ENCODE results near the gene OR5B2. TPM values are rescaled to one million over a fixed set of nuclear protein-coding genes. Genes with fewer than 3 reads are reported as not detected.

Gene OR5B2
- total RNA-seq = not detected
- polyA plus RNA-seq (ENCODE audit: insufficient read length in 2 of 2) = not detected
- long read RNA-seq, donor 1 = 0 reads
- long read RNA-seq, donor 2, partial matches to known transcripts = 0 of 1 reads
- long read RNA-seq, donor 2, other reads (novel, unspliced or antisense) = 0 of 1 reads
- long read RNA-seq, donor 3 = 0 reads
- long read RNA-seq, donor 4 = 0 reads

GRCh38 chr11:58428021-58428420, at the start of gene OR5B2:
Gene OR5B2, minus strand, starts transcription at chr11:58428121. Its CDS starts 4,860 bp downstream, at chr11:58423261.
- no peak within 1 kb of the TSS for H3K4me3 ChIP-seq (ENCODE audit: low read depth, low read length)
- 77% methylated on average over 3 of the region's 3 CpGs for WGBS (ENCODE audit: insufficient coverage)
- no peaks in the 10 kb centered on the region for H3K27me3 ChIP-seq (ENCODE audit: control insufficient read depth, insufficient read depth, low read length)
- H3K27ac ChIP-seq (ENCODE audit: low read depth, low read length) = no peak within 1 kb of the TSS
- H3K9me3 ChIP-seq (ENCODE audit: control insufficient read depth, insufficient read depth, low read length) = no peaks in the 10 kb centered on the region
- H3K4me1 ChIP-seq (ENCODE audit: control insufficient read depth, insufficient read depth, low read length) = no peaks in the 10 kb centered on the region
- no peak for DNase-seq (ENCODE audit: low read depth in 4 of 6, low spot score in 6 of 6)
- no peaks in the 10 kb centered on the region for H3K36me3 ChIP-seq (ENCODE audit: control insufficient read depth, insufficient read depth, low read length)

DNA sequence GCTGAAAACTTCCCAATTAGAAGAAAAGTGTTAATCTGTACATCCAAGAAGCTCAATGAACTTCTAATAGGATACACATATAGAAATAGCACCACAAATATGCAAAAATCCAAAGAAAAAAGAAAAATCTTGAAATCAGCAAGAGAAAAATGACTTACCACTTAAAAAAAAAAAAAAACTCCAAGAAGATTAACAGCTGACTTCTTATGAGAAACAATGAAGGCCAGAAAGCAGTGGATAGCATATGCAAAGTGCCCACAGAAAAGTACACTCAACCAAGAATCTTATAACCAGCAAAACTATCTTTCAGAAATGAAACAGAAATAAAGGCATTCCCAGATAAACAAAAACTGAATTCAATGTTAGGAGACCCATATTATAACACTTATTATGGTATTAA, 44.0 kb upstream of the OR5B2 start:
- no peaks in the 10 kb centered on the region for H3K4me1 ChIP-seq (ENCODE audit: control insufficient read depth, insufficient read depth, low read length)
- no peaks in the 10 kb centered on the region for H3K27me3 ChIP-seq (ENCODE audit: control insufficient read depth, insufficient read depth, low read length)
- no peak overlapping the region for H3K4me3 ChIP-seq (ENCODE audit: low read depth, low read length)
- H3K27ac ChIP-seq (ENCODE audit: low read depth, low read length) = no peak overlapping the region
- DNase-seq (ENCODE audit: low read depth in 4 of 6, low spot score in 6 of 6) = no peak
- H3K36me3 ChIP-seq (ENCODE audit: control insufficient read depth, insufficient read depth, low read length) = no peaks in the 10 kb centered on the region
- H3K9me3 ChIP-seq (ENCODE audit: control insufficient read depth, insufficient read depth, low read length) = peaks cover 2% of the 10 kb centered on the region

DNA sequence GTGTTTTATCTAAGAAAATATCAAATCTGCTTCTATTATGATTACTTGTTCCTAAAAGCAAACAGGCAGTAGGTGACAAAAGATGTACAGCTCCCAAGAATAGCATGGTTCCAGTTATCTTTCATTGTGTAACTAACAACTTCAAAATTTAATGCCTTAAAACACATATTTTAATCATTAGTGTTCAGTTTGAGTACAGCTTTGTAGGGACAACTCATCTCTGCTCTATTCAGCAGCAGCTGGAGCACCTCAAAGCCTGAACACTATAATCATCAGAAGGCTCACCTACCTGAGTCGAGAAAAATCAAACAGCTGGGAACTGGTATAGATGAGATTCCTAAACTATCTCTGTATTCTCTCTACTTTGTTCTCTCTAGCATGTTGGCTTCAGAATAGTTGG, 38.4 kb upstream of the OR5B2 start:
- H3K4me1 ChIP-seq (ENCODE audit: control insufficient read depth, insufficient read depth, low read length) = no peaks in the 10 kb centered on the region
- no peaks in the 10 kb centered on the region for H3K36me3 ChIP-seq (ENCODE audit: control insufficient read depth, insufficient read depth, low read length)
- H3K27me3 ChIP-seq (ENCODE audit: control insufficient read depth, insufficient read depth, low read length) = no peaks in the 10 kb centered on the region
- H3K4me3 ChIP-seq (ENCODE audit: low read depth, low read length) = no peak overlapping the region
- no peak for DNase-seq (ENCODE audit: low read depth in 4 of 6, low spot score in 6 of 6)
- H3K9me3 ChIP-seq (ENCODE audit: control insufficient read depth, insufficient read depth, low read length) = no peaks in the 10 kb centered on the region
- no CpG with 5 or more reads among the region's 1 CpG for WGBS (ENCODE audit: insufficient coverage)
- no peak overlapping the region for H3K27ac ChIP-seq (ENCODE audit: low read depth, low read length)

- Histone ChIP-seq H3K27ac (ENCODE audit: low read depth, low read length) (no peak overlapping the region), H3K4me1 (ENCODE audit: control insufficient read depth, insufficient read depth, low read length) (no peaks in the 10 kb centered on the region), H3K36me3 (ENCODE audit: control insufficient read depth, insufficient read depth, low read length) (no peaks in the 10 kb centered on the region), H3K27me3 (ENCODE audit: control insufficient read depth, insufficient read depth, low read length) (no peaks in the 10 kb centered on the region), H3K4me3 (ENCODE audit: low read depth, low read length) (no peak overlapping the region), H3K9me3 (ENCODE audit: control insufficient read depth, insufficient read depth, low read length) (no peaks in the 10 kb centered on the region)
- no peak for DNase-seq (ENCODE audit: low read depth in 4 of 6, low spot score in 6 of 6)
- WGBS (ENCODE audit: insufficient coverage) = 67% methylated on average over 1 of the region's 3 CpGs
Measured at GRCh38 chr11:58465690-58466089, 37.8 kb upstream of the OR5B2 start.

DNA sequence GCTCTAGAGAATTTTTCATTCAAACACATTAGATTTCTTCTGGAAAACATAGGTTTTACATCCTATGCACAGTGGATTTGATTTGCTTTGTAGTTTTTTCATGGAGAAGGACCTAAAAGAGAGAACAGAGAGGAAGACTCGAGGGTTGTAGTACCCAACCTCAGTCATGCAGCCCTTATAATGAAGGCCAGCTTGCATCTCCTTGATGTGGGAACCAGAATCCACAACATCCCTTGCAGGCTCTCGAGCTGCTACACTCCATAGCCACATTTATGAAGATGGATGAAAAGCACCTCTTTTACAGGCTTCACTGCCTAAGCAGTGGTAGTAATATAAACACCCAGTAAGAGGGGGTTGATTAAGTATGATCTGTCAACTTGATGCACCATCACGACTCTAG, 23.7 kb upstream of the OR5B2 start:
- Histone ChIP-seq H3K27me3 (ENCODE audit: control insufficient read depth, insufficient read depth, low read length) (no peaks in the 10 kb centered on the region), H3K4me1 (ENCODE audit: control insufficient read depth, insufficient read depth, low read length) (no peaks in the 10 kb centered on the region), H3K4me3 (ENCODE audit: low read depth, low read length) (no peak overlapping the region), H3K36me3 (ENCODE audit: control insufficient read depth, insufficient read depth, low read length) (no peaks in the 10 kb centered on the region), H3K27ac (ENCODE audit: low read depth, low read length) (no peak overlapping the region), H3K9me3 (ENCODE audit: control insufficient read depth, insufficient read depth, low read length) (no peaks in the 10 kb centered on the region)
- WGBS (ENCODE audit: insufficient coverage) = no CpG with 5 or more reads among the region's 3 CpGs
- DNase-seq (ENCODE audit: low read depth in 4 of 6, low spot score in 6 of 6) = no peak

- DNase-seq (ENCODE audit: low read depth in 4 of 6, low spot score in 6 of 6) = no peak
- H3K4me3 ChIP-seq (ENCODE audit: low read depth, low read length) = no peak overlapping the region
- H3K27ac ChIP-seq (ENCODE audit: low read depth, low read length) = no peak overlapping the region
- WGBS (ENCODE audit: insufficient coverage) = 100% methylated on average over 1 of the region's 6 CpGs
- H3K9me3 ChIP-seq (ENCODE audit: control insufficient read depth, insufficient read depth, low read length) = peaks cover 2% of the 10 kb centered on the region
- H3K36me3 ChIP-seq (ENCODE audit: control insufficient read depth, insufficient read depth, low read length) = no peaks in the 10 kb centered on the region
- H3K27me3 ChIP-seq (ENCODE audit: control insufficient read depth, insufficient read depth, low read length) = no peaks in the 10 kb centered on the region
- H3K4me1 ChIP-seq (ENCODE audit: control insufficient read depth, insufficient read depth, low read length) = no peaks in the 10 kb centered on the region
Measured at GRCh38 chr11:58446294-58446693, 18.4 kb upstream of the OR5B2 start.

DNA sequence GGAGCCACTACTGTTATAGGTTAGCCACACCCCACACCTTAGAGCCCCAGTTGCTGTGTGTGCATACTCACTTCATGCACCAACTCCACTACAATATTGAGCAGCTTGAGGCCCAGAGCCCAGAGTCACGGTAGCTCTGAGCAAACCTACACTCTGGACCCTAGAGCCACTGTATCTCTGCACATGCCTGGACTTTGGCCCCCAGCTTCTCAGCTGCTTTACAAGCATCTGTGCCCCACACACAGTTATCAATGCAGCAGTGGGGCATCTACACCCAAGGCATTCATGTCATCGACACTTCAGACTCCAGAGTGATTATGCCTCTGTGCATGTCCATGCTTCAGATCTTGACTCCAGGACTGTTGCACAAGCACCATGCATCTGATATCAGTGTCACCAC, 16.4 kb upstream of the OR5B2 start:
- no peaks in the 10 kb centered on the region for H3K4me1 ChIP-seq (ENCODE audit: control insufficient read depth, insufficient read depth, low read length)
- peaks cover 2% of the 10 kb centered on the region for H3K9me3 ChIP-seq (ENCODE audit: control insufficient read depth, insufficient read depth, low read length)
- DNase-seq (ENCODE audit: low read depth in 4 of 6, low spot score in 6 of 6) = no peak
- H3K36me3 ChIP-seq (ENCODE audit: control insufficient read depth, insufficient read depth, low read length) = no peaks in the 10 kb centered on the region
- WGBS (ENCODE audit: insufficient coverage) = 87% methylated on average over 2 of the region's 2 CpGs
- H3K27me3 ChIP-seq (ENCODE audit: control insufficient read depth, insufficient read depth, low read length) = no peaks in the 10 kb centered on the region
- H3K27ac ChIP-seq (ENCODE audit: low read depth, low read length) = no peak overlapping the region
- H3K4me3 ChIP-seq (ENCODE audit: low read depth, low read length) = no peak overlapping the region

DNA sequence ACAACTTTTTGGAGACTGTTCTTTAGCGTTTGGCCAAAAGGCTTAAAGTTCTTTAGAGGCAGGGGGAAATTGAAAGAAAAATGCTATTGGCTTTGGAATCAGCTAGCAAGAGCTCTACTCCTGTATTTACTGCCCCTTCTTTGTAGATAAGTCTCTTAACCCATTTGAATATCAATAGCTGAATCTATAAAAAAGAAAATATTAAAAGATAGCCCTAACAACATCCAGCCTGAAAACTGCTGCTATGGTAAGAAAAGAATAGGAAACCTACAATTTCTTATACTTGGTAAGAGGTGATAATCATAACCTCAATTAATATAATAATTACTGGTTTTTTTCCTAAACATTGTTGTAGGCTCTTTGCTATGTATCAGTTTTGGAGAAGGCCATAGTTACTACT, 14.2 kb upstream of the OR5B2 start, which contains the start of gene OR5B12:
Gene OR5B12 (minus strand): TSS at position 101 of the 400 bp plus-strand sequence. CDS start 2,085 bp downstream, outside the sequence.
- no CpG with 5 or more reads among the region's 1 CpG for WGBS (ENCODE audit: insufficient coverage)

DNA sequence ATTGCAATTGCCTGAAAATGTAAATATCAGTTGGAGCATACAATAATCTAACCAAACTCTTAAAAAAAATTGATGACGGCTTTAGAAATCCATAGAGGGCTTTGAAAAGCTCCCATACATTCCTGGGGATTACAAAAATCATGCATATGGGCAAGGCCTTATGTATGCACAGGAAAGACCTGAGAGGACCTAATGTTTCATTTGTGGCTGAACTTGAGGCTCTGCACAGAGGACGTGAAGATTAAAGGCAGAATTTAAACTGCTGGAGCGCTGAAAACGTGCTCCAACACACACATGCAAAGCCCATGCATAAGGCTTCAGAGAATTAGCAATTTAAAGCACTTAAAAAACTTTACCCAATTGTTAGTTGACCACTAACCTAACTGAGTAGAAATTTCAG, 10.6 kb upstream of the OR5B2 start:
- Histone ChIP-seq H3K4me1 (ENCODE audit: control insufficient read depth, insufficient read depth, low read length) (no peaks in the 10 kb centered on the region), H3K9me3 (ENCODE audit: control insufficient read depth, insufficient read depth, low read length) (no peaks in the 10 kb centered on the region), H3K27ac (ENCODE audit: low read depth, low read length) (no peak overlapping the region), H3K36me3 (ENCODE audit: control insufficient read depth, insufficient read depth, low read length) (no peaks in the 10 kb centered on the region), H3K27me3 (ENCODE audit: control insufficient read depth, insufficient read depth, low read length) (no peaks in the 10 kb centered on the region), H3K4me3 (ENCODE audit: low read depth, low read length) (no peak overlapping the region)
- DNase-seq (ENCODE audit: low read depth in 4 of 6, low spot score in 6 of 6) = no peak
- WGBS (ENCODE audit: insufficient coverage) = 74% methylated on average over 3 of the region's 4 CpGs

More for the DNA sequence above, 14.2 kb upstream of the OR5B2 start, which contains the start of gene OR5B12:
- DNase-seq (ENCODE audit: low read depth in 4 of 6, low spot score in 6 of 6) = no peak
- H3K27me3 ChIP-seq (ENCODE audit: control insufficient read depth, insufficient read depth, low read length) = no peaks in the 10 kb centered on the region
- no peak within 1 kb of the TSS for H3K4me3 ChIP-seq (ENCODE audit: low read depth, low read length)
- H3K4me1 ChIP-seq (ENCODE audit: control insufficient read depth, insufficient read depth, low read length) = no peaks in the 10 kb centered on the region
- no peaks in the 10 kb centered on the region for H3K36me3 ChIP-seq (ENCODE audit: control insufficient read depth, insufficient read depth, low read length)
- H3K9me3 ChIP-seq (ENCODE audit: control insufficient read depth, insufficient read depth, low read length) = peaks cover 2% of the 10 kb centered on the region
- no peak within 1 kb of the TSS for H3K27ac ChIP-seq (ENCODE audit: low read depth, low read length)

- Histone ChIP-seq H3K9me3 (ENCODE audit: control insufficient read depth, insufficient read depth, low read length) (no peaks in the 10 kb centered on the region), H3K27ac (ENCODE audit: low read depth, low read length) (no peak overlapping the region), H3K36me3 (ENCODE audit: control insufficient read depth, insufficient read depth, low read length) (no peaks in the 10 kb centered on the region), H3K27me3 (ENCODE audit: control insufficient read depth, insufficient read depth, low read length) (no peaks in the 10 kb centered on the region), H3K4me1 (ENCODE audit: control insufficient read depth, insufficient read depth, low read length) (no peaks in the 10 kb centered on the region), H3K4me3 (ENCODE audit: low read depth, low read length) (no peak overlapping the region)
- DNase-seq (ENCODE audit: low read depth in 4 of 6, low spot score in 6 of 6) = peak in 1 of 6 donors; percentile 2
- no CpG with 5 or more reads among the region's 3 CpGs for WGBS (ENCODE audit: insufficient coverage)
Measured at GRCh38 chr11:58434217-58434616, 6.3 kb upstream of the OR5B2 start.
